WTC11 (cell line): ENCODE results near the gene MYPOP. TPM values are rescaled to one million over a fixed set of nuclear protein-coding genes. Genes with fewer than 3 reads are reported as not detected.

Experiments
- ATAC-seq: fragments of 200-7000 bp; cut with Tn5 transposase; 2 replicates; pipeline ENCODE4 v1.10.0; 2021; ENCODE audit warnings: mild to moderate bottlenecking, moderate library complexity
- CTCF ChIA-PET: fragments of 300-600 bp; sonication (Branson Sonifier 250); formaldehyde crosslinking; loops from one replicate; lab custom pipeline; 2021; ENCODE audit warnings: antibody characterized with exemption; lab: Charles Lee
- POLR2A ChIA-PET: fragments of 350-600 bp; sonication (Branson Sonifier 250); formaldehyde crosslinking; loops from one replicate; lab custom pipeline; 2021; ENCODE audit warnings: antibody characterized with exemption; lab: Charles Lee
- DNase-seq: peaks from one replicate; pipeline ENCODE4 v3.0.0; 2021; ENCODE audit warnings: low spot score
- H3K27ac Mint-ChIP-seq: 2 replicates; pipeline ENCODE4 v1.8.0; 2021; ENCODE audit warnings: mixed read lengths
- H3K27me3 Mint-ChIP-seq: 2 replicates; pipeline ENCODE4 v1.8.0; 2021; ENCODE audit warnings: low read depth, mild to moderate bottlenecking, moderate library complexity, mixed read lengths
- H3K36me3 Mint-ChIP-seq: 2 replicates; pipeline ENCODE4 v1.8.0; 2021; ENCODE audit warnings: mixed read lengths
- H3K4me1 Mint-ChIP-seq: 2 replicates; pipeline ENCODE4 v1.8.0; 2022; ENCODE audit warnings: mixed read lengths
- H3K4me3 Mint-ChIP-seq: 2 replicates; pipeline ENCODE4 v1.8.0; 2021; ENCODE audit warnings: mild to moderate bottlenecking, moderate library complexity, mixed read lengths
- H3K9me3 Mint-ChIP-seq: 2 replicates; pipeline ENCODE4 v1.8.0; 2021; ENCODE audit warnings: mixed read lengths
- ATF1 ChIP-seq: sonication (generic); formaldehyde crosslinking; IDR thresholded peaks from 2 replicates; pipeline ENCODE4 v1.8.1; 2023; ENCODE audit warnings: mild to moderate bottlenecking, moderate library complexity, missing genetic modification reagents
- EMX1 ChIP-seq: fragments of 250-450 bp; sonication (Bioruptor Pico); IDR thresholded peaks from 2 replicates; pipeline ENCODE4 v1.8.0; 2021; ENCODE audit warnings: mild to moderate bottlenecking
- GABPB1 ChIP-seq: sonication (generic); formaldehyde crosslinking; IDR thresholded peaks from 2 replicates; pipeline ENCODE4 v1.8.1; 2023; ENCODE audit warnings: mild to moderate bottlenecking, missing genetic modification reagents
- JAZF1 ChIP-seq: fragments of 250-450 bp; sonication (Bioruptor Pico); IDR thresholded peaks from 2 replicates; pipeline ENCODE4 v1.9.0; 2021; ENCODE audit warnings: moderate library complexity, mild to moderate bottlenecking, inconsistent platforms
- KAT7 ChIP-seq: sonication (generic); formaldehyde crosslinking; IDR thresholded peaks from 2 replicates; pipeline ENCODE4 v1.8.1; 2023; ENCODE audit warnings: missing genetic modification reagents, mild to moderate bottlenecking, borderline replicate concordance
- MAX ChIP-seq: sonication (generic); formaldehyde crosslinking; IDR thresholded peaks from 2 replicates; pipeline ENCODE4 v1.8.0; 2022; ENCODE audit warnings: mild to moderate bottlenecking, missing genetic modification reagents
- MYBL2 ChIP-seq: sonication (generic); formaldehyde crosslinking; IDR thresholded peaks from 2 replicates; pipeline ENCODE4 v1.8.1; 2023; ENCODE audit warnings: mild to moderate bottlenecking, moderate library complexity, missing genetic modification reagents
- NFYB ChIP-seq: sonication (generic); formaldehyde crosslinking; conservative IDR thresholded peaks from 2 replicates; pipeline ENCODE4 v1.8.0; 2022; ENCODE audit warnings: low read depth, missing genetic modification reagents
- NR2C2 ChIP-seq: sonication (generic); formaldehyde crosslinking; IDR thresholded peaks from 2 replicates; pipeline ENCODE4 v1.8.0; 2022; ENCODE audit warnings: mild to moderate bottlenecking, missing genetic modification reagents
- OVOL2 ChIP-seq: fragments of 250-450 bp; sonication (Bioruptor Pico); IDR thresholded peaks from 2 replicates; pipeline ENCODE4 v1.9.0; 2021; ENCODE audit warnings: mild to moderate bottlenecking, borderline replicate concordance
- SMAD3 ChIP-seq: sonication (generic); formaldehyde crosslinking; IDR thresholded peaks from 2 replicates; pipeline ENCODE4 v1.8.0; 2022; ENCODE audit warnings: missing genetic modification reagents, mild to moderate bottlenecking, borderline replicate concordance
- SP1 ChIP-seq: sonication (generic); formaldehyde crosslinking; conservative IDR thresholded peaks from 2 replicates; pipeline ENCODE4 v1.8.1; 2022; ENCODE audit warnings: missing genetic modification reagents
- TP53 ChIP-seq: sonication (generic); formaldehyde crosslinking; IDR thresholded peaks from 2 replicates; pipeline ENCODE4 v1.8.1; 2023; ENCODE audit warnings: mild to moderate bottlenecking, missing genetic modification reagents
- ZMAT4 ChIP-seq: fragments of 250-450 bp; sonication (Bioruptor Pico); IDR thresholded peaks from 2 replicates; pipeline ENCODE4 v1.9.0; 2021; ENCODE audit warnings: mild to moderate bottlenecking
- total RNA-seq: library from RNA; stranded (reverse); gene quantifications from 3 replicates; pipeline ENCODE4 v1.2.3, GENCODE V29; 2021
- TF ChIP-seq, protein P1 (sequence below): fragments of 250-450 bp; sonication (Bioruptor Pico); conservative IDR thresholded peaks from 2 replicates; pipeline ENCODE4 v1.9.0; 2021; ENCODE audit warnings: mild to moderate bottlenecking
- TF ChIP-seq, protein P2 (sequence below): sonication (generic); formaldehyde crosslinking; IDR thresholded peaks from 2 replicates; pipeline ENCODE4 v1.8.1; 2022; ENCODE audit warnings: low read depth, missing genetic modification reagents, borderline replicate concordance
- TF ChIP-seq, protein P3 (sequence below): sonication (generic); formaldehyde crosslinking; IDR thresholded peaks from 2 replicates; pipeline ENCODE4 v1.8.1; 2022; ENCODE audit warnings: missing genetic modification reagents, borderline replicate concordance

MYPOP gene
- total RNA-seq, 1 experiment from 2014 or later = 13.6 TPM

GRCh38 chr19:45917421-45918091 is 15.1 kb upstream of the MYPOP start:
- TF ChIP-seq KAT7 (CRISPR knock-in tag) = no peak
- TF ChIP-seq EMX1 (CRISPR knock-in tag) = no peak
- no peak for TF ChIP-seq JAZF1 (CRISPR knock-in tag)
- no peak for TF ChIP-seq ATF1 (CRISPR knock-in tag)
- TF ChIP-seq, protein P1, sequence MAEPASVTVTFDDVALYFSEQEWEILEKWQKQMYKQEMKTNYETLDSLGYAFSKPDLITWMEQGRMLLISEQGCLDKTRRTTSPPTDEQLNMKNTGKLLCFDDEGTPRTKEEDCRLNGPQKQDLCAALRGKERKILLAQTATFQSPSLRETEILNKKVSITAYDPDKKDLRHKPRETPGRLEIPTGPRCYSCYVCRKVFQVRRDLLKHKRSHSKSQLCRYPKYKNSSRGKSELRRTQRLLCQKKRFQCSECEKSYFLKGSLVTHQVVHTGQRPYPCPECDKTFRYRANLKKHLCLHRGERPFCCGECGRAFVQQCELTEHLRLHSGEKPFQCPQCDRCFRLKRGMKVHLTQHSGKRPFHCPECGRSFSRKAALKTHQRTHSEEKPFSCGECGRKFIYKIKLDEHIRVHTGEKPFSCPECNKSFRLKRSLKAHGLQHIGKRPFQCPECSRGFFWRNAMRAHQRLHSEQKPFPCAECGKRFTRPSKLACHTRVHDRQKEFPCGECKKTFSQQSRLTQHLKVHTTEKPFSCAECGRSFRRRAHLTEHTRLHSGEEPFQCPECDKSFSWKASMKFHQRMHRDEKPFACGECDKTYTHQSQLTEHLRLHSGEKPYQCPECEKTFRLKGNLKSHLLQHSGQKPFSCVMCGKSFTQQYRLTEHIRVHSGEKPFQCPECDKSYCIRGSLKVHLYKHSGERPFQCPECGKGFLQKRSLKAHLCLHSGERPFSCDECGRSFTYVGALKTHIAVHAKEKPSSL = no peak
- no peak for TF ChIP-seq NFYB
- no peak for TF ChIP-seq NR2C2 (CRISPR knock-in tag)
- no peak for TF ChIP-seq TP53 (CRISPR knock-in tag)
- no peak for TF ChIP-seq OVOL2
- TF ChIP-seq, protein P2, sequence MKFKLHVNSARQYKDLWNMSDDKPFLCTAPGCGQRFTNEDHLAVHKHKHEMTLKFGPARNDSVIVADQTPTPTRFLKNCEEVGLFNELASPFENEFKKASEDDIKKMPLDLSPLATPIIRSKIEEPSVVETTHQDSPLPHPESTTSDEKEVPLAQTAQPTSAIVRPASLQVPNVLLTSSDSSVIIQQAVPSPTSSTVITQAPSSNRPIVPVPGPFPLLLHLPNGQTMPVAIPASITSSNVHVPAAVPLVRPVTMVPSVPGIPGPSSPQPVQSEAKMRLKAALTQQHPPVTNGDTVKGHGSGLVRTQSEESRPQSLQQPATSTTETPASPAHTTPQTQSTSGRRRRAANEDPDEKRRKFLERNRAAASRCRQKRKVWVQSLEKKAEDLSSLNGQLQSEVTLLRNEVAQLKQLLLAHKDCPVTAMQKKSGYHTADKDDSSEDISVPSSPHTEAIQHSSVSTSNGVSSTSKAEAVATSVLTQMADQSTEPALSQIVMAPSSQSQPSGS (CRISPR knock-in tag) = no peak
- CTCF ChIA-PET = interaction anchor here (0.6 to 1.1 kb wide), 5 partner anchors 97 to 271 kb away, joined by 3 to 8 read pairs (median 3); no protein-coding TSS in a partner anchor
- ATAC-seq = no peak
- H3K4me1 Mint-ChIP-seq = no peaks in the 10 kb centered on the region
- no peak for DNase-seq
- peaks cover 4% of the 10 kb centered on the region for H3K27me3 Mint-ChIP-seq
- no peak overlapping the region for H3K27ac Mint-ChIP-seq
- no peaks in the 10 kb centered on the region for H3K9me3 Mint-ChIP-seq
- POLR2A ChIA-PET = interaction anchor here (0.7 kb wide), 1 partner anchor 99 kb away, joined by 3 read pairs; no protein-coding TSS in a partner anchor
- H3K36me3 Mint-ChIP-seq = no peaks in the 10 kb centered on the region
- no peak overlapping the region for H3K4me3 Mint-ChIP-seq

- DNase-seq (peak; percentile 94), ATAC-seq (peak; percentile 98)
- TF ChIP-seq, protein P3, sequence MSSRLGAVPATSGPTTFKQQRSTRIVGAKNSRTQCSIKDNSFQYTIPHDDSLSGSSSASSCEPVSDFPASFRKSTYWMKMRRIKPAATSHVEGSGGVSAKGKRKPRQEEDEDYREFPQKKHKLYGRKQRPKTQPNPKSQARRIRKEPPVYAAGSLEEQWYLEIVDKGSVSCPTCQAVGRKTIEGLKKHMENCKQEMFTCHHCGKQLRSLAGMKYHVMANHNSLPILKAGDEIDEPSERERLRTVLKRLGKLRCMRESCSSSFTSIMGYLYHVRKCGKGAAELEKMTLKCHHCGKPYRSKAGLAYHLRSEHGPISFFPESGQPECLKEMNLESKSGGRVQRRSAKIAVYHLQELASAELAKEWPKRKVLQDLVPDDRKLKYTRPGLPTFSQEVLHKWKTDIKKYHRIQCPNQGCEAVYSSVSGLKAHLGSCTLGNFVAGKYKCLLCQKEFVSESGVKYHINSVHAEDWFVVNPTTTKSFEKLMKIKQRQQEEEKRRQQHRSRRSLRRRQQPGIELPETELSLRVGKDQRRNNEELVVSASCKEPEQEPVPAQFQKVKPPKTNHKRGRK (CRISPR knock-in tag) = no peak
- TF ChIP-seq SMAD3 (CRISPR knock-in tag) (no peak), ZMAT4 (CRISPR knock-in tag) (no peak), MAX (peak; percentile 47; the same call in 1 of the 2 replicates), MYBL2 (CRISPR knock-in tag) (no peak), SP1 (CRISPR knock-in tag) (peak; percentile 51; the same call in 1 of the 2 replicates), GABPB1 (CRISPR knock-in tag) (no peak)
- Mint-ChIP-seq H3K27ac (no peak within 1 kb of the TSS), H3K27me3 (peaks cover 7% of the 10 kb centered on the region), H3K4me3 (no peak within 1 kb of the TSS), H3K36me3 (no peaks in the 10 kb centered on the region), H3K4me1 (no peaks in the 10 kb centered on the region), H3K9me3 (no peaks in the 10 kb centered on the region)
- POLR2A ChIA-PET = interaction anchor here (1.0 kb wide), 2 partner anchors 103 to 145 kb away, joined by 5 to 6 read pairs; partner anchors contain the start of gene SIX5
- CTCF ChIA-PET = interaction anchor here (0.6 to 1.9 kb wide), 38 partner anchors 8 to 366 kb away, joined by 3 to 35 read pairs (median 5); partner anchors contain the start of genes CCDC61, IGFL4, IRF2BP1 and MYPOP
These were observed 11.7 kb upstream of the MYPOP start, which contains the start of gene NANOS2 for GRCh38 chr19:45913874-45914830. Gene NANOS2, minus strand, starts transcription at chr19:45914778. Its CDS starts 85 bp downstream, at chr19:45914693.
